Tibial nerve (tissue), 4 donors: ENCODE results near the gene NCDN. TPM values are rescaled to one million over a fixed set of nuclear protein-coding genes. Genes with fewer than 3 reads are reported as not detected.

Source experiments
- DNase-seq, 2 donors: peaks; one replicate each; pipeline ENCODE4 v3.0.0-alpha.2; 2019; ENCODE audit warnings: low spot score in 2 of 2
- H3K27ac ChIP-seq, 4 donors: fragments of 200-600 bp; sonication (generic) in 3 of 4; one replicate each; pipeline ENCODE4 v1.5.1; 2017 to 2019; ENCODE audit warnings: mild to moderate bottlenecking in 1 of 4
- H3K27me3 ChIP-seq, 2 donors: fragments of 200-600 bp; sonication (generic) in 1 of 2; one replicate each; pipeline versions ENCODE4 v1.5.1 to v1.6.0; 2017 to 2019
- H3K36me3 ChIP-seq, 3 donors: fragments of 200-600 bp; sonication (generic); one replicate each; pipeline ENCODE4 v1.5.1; 2018 to 2019
- H3K4me1 ChIP-seq, 4 donors: fragments of 200-600 bp; sonication (generic) in 3 of 4; one replicate each; pipeline ENCODE4 v1.5.1; 2017 to 2019
- H3K4me3 ChIP-seq, 4 donors: fragments of 200-600 bp; sonication (generic) in 3 of 4; one replicate each; pipeline ENCODE4 v1.5.1; 2017 to 2019; ENCODE audit warnings: mild to moderate bottlenecking in 1 of 4, moderate library complexity in 1 of 4
- H3K9me3 ChIP-seq, 4 donors: fragments of 200-600 bp; sonication (generic) in 3 of 4; one replicate each; pipeline ENCODE4 v1.5.1; 2017 to 2019
- CTCF ChIP-seq, 5 experiments: fragments of 200-600 bp in 3 of 5; fragments of 450-650 bp in 2 of 5; sonication (generic) in 3 of 5; IDR thresholded peaks; one replicate each; pipeline ENCODE4 v1.5.1; 2016 to 2019; ENCODE audit warnings: antibody characterized with exemption in 5 of 5, mild to moderate bottlenecking in 3 of 5, moderate library complexity in 2 of 5
- EP300 ChIP-seq, 2 donors: sonication (generic); formaldehyde crosslinking; IDR thresholded peaks; one replicate each; pipeline ENCODE4 v1.6.1; 2017; ENCODE audit warnings: antibody characterized with exemption in 2 of 2, mild to moderate bottlenecking in 1 of 2
- POLR2A ChIP-seq, 2 donors: fragments of 450-650 bp; IDR thresholded peaks; one replicate each; pipeline ENCODE4 v1.6.1; 2017; ENCODE audit warnings: antibody characterized with exemption in 2 of 2, mild to moderate bottlenecking in 2 of 2, moderate library complexity in 2 of 2
- WGBS, 2 donors: methylation state at CpG; one replicate each; pipeline ENCODE4 v1.1.5; 2018; 5-methylcytosine and 5-hydroxymethylcytosine counted together
- total RNA-seq, 4 donors: library from RNA; depleted of rRNA; stranded (reverse); fragments of >200 nt; gene quantifications; one replicate each; pipeline ENCODE4 v1.1.0, GENCODE V29; 2016

The NCDN gene
- total RNA-seq, 4 donors from 2014 or later: 25.9 to 36.9 (median 29.3) TPM

- H3K9me3 ChIP-seq: no peaks in the 10 kb centered on the region
- DNase-seq: no peak
- TF ChIP-seq POLR2A (IDR thresholded peaks at IDR 0.05) (no peak), EP300 (IDR thresholded peaks at IDR 0.05) (no peak), CTCF (IDR thresholded peaks at IDR 0.05) (no peak)
These were observed 36.6 kb downstream of the NCDN start for GRCh38 chr1:35594005-35594760.

GRCh38 chr1:35595684-35596083 lies 38.1 kb downstream of the NCDN start:
- no peak overlapping the region for H3K27ac ChIP-seq

More at GRCh38 chr1:35594005-35594760, 36.6 kb downstream of the NCDN start:
- Histone ChIP-seq H3K36me3 (peaks cover 0 to 58% (median 0%) of the 10 kb centered on the region in 3 donors), H3K27me3 (no peaks in the 10 kb centered on the region), H3K4me1 (no peaks in the 10 kb centered on the region), H3K4me3 (no peak overlapping the region), H3K27ac (no peak overlapping the region)
- WGBS, 2 donors: 79 to 88% methylated on average over 9 of the region's 9 CpGs

DNA sequence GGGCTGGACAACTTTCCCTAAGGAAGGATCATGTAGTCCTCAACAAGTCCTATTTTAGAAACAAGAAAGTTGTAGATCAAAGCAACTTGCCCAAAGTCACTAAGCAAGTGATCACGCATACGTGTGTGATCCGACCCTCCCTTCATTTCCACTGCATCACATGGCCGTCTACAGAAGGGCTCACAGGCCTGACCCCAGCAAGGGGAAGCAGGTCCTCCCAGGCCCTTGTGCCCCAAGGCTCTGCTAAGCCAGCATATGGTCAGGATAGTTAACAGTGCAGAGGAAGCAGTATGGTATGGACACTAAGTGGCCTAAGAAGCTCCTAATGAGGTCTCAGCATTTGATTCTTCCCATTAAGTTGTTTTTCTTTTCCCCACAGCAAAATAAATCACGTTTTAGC lies 40.3 kb downstream of the NCDN start:
- no peak overlapping the region for H3K27ac ChIP-seq
- H3K36me3 ChIP-seq: peaks cover 0 to 64% (median 0%) of the 10 kb centered on the region in 3 donors
- WGBS, 2 donors: 68 to 83% methylated on average over 5 of the region's 5 CpGs
- no peaks in the 10 kb centered on the region for H3K4me1 ChIP-seq
- H3K27me3 ChIP-seq: no peaks in the 10 kb centered on the region
- no peaks in the 10 kb centered on the region for H3K9me3 ChIP-seq
- no peak for DNase-seq
- TF ChIP-seq POLR2A (IDR thresholded peaks at IDR 0.05) (no peak), EP300 (IDR thresholded peaks at IDR 0.05) (no peak), CTCF (IDR thresholded peaks at IDR 0.05) (no peak)
- H3K4me3 ChIP-seq: no peak overlapping the region

More at GRCh38 chr1:35595684-35596083, 38.1 kb downstream of the NCDN start:
- H3K4me1 ChIP-seq: no peaks in the 10 kb centered on the region
- no peak for TF ChIP-seq POLR2A (IDR thresholded peaks at IDR 0.05)
- no peak for TF ChIP-seq CTCF (IDR thresholded peaks at IDR 0.05)
- H3K4me3 ChIP-seq: no peak overlapping the region
- no peaks in the 10 kb centered on the region for H3K9me3 ChIP-seq
- 87 to 96% methylated on average over 7 of the region's 7 CpGs for WGBS, 2 donors
- DNase-seq: no peak
- peaks cover 0 to 62% (median 0%) of the 10 kb centered on the region in 3 donors for H3K36me3 ChIP-seq
- no peaks in the 10 kb centered on the region for H3K27me3 ChIP-seq

GRCh38 chr1:35598895-35599294 lies 41.3 kb downstream of the NCDN start:
- no peak for DNase-seq
- WGBS, 2 donors: 33 to 66% methylated on average over 2 of the region's 2 CpGs
- Histone ChIP-seq H3K27me3 (no peaks in the 10 kb centered on the region), H3K4me3 (no peak overlapping the region), H3K4me1 (no peaks in the 10 kb centered on the region), H3K9me3 (no peaks in the 10 kb centered on the region), H3K36me3 (peaks cover 0 to 66% (median 0%) of the 10 kb centered on the region in 3 donors), H3K27ac (no peak overlapping the region)
- no peak for TF ChIP-seq POLR2A (IDR thresholded peaks at IDR 0.05)
- TF ChIP-seq EP300 (IDR thresholded peaks at IDR 0.05): no peak
- no peak for TF ChIP-seq CTCF (IDR thresholded peaks at IDR 0.05)

DNA sequence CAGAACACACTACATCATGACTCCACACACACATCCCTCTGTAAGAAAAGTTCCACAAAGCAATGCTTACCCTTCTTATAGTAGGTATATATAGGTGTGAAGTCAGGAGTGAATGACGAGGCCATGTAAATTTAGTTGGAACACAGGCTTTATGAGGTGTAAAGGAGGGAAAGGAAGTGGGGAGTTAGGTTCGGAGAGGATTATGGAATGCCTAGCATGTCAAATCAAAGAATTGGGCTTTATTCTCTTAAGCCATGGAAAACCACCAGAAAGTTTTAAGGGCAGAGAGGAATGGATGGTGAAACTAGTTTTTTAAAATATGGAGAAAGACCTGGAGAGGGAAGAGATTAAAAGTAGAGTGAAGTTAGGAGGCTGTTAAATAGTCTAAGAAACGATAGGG lies 41.8 kb downstream of the NCDN start:
- Histone ChIP-seq H3K27me3 (no peaks in the 10 kb centered on the region), H3K36me3 (peaks cover 0 to 66% (median 0%) of the 10 kb centered on the region in 3 donors), H3K4me1 (no peaks in the 10 kb centered on the region), H3K9me3 (no peaks in the 10 kb centered on the region), H3K27ac (no peak overlapping the region), H3K4me3 (no peak overlapping the region)
- WGBS, 2 donors: 51 to 67% methylated on average over 3 of the region's 3 CpGs
- TF ChIP-seq POLR2A (IDR thresholded peaks at IDR 0.05): no peak
- TF ChIP-seq CTCF (IDR thresholded peaks at IDR 0.05): no peak
- TF ChIP-seq EP300 (IDR thresholded peaks at IDR 0.05): no peak
- DNase-seq: no peak
